Mesothelial cell of epicardium (in vitro differentiated cells): ENCODE results near the gene AHRR. TPM values are rescaled to one million over a fixed set of nuclear protein-coding genes. Genes with fewer than 3 reads are reported as not detected.

Experiments
- DNase-seq, 2 experiments: peaks; one replicate each; pipeline ENCODE4 v3.0.0; 2021; ENCODE audit warnings: low spot score in 2 of 2; ENCODE audit not compliant: unreplicated experiment in 2 of 2
- H3K27ac Mint-ChIP-seq: 2 replicates; pipeline ENCODE4 v1.8.0; 2021; ENCODE audit warnings: mixed read lengths
- H3K27me3 Mint-ChIP-seq: 2 replicates; pipeline ENCODE4 v1.8.0; 2021; ENCODE audit warnings: low read depth, mixed read lengths
- H3K36me3 Mint-ChIP-seq: 2 replicates; pipeline ENCODE4 v1.8.0; 2021; ENCODE audit warnings: mixed read lengths
- H3K4me1 Mint-ChIP-seq: 2 replicates; pipeline ENCODE4 v1.8.0; 2021; ENCODE audit warnings: mixed read lengths
- H3K4me3 Mint-ChIP-seq: 2 replicates; pipeline ENCODE4 v1.8.0; 2021; ENCODE audit warnings: mild to moderate bottlenecking, moderate library complexity, mixed read lengths
- H3K9me3 Mint-ChIP-seq: 2 replicates; pipeline ENCODE4 v1.8.0; 2021; ENCODE audit warnings: mixed read lengths
- total RNA-seq: library from RNA; stranded (reverse); gene quantifications from 3 replicates; pipeline ENCODE4 v1.2.1, GENCODE V29; 2021
- TF ChIP-seq, protein P1 (sequence below): fragments of 200-600 bp; sonication (generic); IDR thresholded peaks from one replicate; pipeline ENCODE4 v1.5.0; 2021; ENCODE audit warnings: antibody characterized with exemption; ENCODE audit not compliant: unreplicated experiment

The AHRR gene
- total RNA-seq, 1 donor from 2014 or later = 12.7 TPM

DNA sequence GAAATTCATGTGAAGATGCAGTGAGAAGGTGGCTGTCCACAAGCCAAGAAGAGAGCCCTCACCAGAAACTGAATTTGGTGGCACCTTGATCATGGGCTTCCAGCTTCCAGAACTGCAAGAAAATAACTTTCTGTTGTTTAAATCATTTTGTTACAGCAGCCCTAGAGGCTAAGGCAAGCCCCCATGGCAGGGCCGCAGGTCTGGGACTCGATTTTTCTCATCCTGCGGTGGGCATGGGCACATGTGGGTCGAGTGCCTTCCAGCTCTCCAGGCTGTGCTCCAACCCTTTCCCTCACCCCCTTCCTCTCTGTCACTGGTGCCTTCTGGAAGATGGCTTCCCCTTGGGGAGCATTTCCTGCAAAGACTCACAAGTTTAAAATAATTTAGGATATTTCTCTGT, 40.7 kb downstream of the AHRR start:
- H3K4me3 Mint-ChIP-seq = no peak overlapping the region
- no peak overlapping the region for H3K27ac Mint-ChIP-seq

DNA sequence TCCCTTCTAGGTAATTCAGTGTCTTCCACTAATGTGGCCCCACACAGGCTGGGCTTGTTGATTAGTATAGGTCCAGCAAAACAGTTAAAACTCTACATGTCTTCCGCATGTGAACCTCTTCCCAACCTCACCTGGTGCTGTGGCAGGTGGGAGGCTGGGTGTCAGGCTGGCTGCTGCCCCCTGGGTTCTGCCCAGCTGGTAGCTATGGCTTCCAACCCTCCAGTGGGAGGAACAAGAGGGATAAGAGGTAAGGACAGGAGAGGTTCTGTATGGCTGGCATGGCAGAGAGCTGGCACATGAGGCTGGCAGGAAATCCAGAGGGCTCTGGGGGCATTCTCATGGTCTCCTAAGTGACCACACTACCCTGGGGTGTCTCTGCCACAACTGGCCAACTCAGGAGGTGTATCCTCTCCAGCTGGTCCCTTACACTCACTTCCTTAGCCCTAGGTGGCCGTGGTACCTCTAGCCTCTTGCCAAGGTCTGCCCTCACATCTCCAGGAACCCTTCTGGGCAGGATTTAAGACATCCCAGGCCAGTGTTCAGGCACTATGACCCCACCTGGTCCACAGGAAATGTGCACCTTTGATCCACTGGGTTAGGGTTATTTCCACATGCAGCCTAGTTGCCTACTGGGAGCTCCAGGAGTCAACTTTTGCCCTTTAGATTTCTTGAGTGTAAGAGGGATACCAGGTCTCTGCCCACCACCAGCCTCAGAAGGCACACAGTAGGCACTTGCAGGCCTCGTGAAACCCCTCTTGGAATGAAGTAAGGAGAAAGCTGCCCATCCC, 41.7 kb downstream of the AHRR start:
- Mint-ChIP-seq H3K4me1 (no peaks in the 10 kb centered on the region), H3K36me3 (peaks cover 10% of the 10 kb centered on the region), H3K27ac (no peak overlapping the region), H3K4me3 (no peak overlapping the region), H3K9me3 (peaks cover 25% of the 10 kb centered on the region), H3K27me3 (peaks cover 28% of the 10 kb centered on the region)
- no peak for DNase-seq
- TF ChIP-seq, protein P1, sequence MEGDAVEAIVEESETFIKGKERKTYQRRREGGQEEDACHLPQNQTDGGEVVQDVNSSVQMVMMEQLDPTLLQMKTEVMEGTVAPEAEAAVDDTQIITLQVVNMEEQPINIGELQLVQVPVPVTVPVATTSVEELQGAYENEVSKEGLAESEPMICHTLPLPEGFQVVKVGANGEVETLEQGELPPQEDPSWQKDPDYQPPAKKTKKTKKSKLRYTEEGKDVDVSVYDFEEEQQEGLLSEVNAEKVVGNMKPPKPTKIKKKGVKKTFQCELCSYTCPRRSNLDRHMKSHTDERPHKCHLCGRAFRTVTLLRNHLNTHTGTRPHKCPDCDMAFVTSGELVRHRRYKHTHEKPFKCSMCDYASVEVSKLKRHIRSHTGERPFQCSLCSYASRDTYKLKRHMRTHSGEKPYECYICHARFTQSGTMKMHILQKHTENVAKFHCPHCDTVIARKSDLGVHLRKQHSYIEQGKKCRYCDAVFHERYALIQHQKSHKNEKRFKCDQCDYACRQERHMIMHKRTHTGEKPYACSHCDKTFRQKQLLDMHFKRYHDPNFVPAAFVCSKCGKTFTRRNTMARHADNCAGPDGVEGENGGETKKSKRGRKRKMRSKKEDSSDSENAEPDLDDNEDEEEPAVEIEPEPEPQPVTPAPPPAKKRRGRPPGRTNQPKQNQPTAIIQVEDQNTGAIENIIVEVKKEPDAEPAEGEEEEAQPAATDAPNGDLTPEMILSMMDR = no peak

More for the DNA sequence above, 40.7 kb downstream of the AHRR start:
- Mint-ChIP-seq H3K27me3 (peaks cover 27% of the 10 kb centered on the region), H3K4me1 (no peaks in the 10 kb centered on the region), H3K9me3 (peaks cover 25% of the 10 kb centered on the region), H3K36me3 (peaks cover 9% of the 10 kb centered on the region)
- DNase-seq = no peak
- TF ChIP-seq, protein P1 = no peak

DNA sequence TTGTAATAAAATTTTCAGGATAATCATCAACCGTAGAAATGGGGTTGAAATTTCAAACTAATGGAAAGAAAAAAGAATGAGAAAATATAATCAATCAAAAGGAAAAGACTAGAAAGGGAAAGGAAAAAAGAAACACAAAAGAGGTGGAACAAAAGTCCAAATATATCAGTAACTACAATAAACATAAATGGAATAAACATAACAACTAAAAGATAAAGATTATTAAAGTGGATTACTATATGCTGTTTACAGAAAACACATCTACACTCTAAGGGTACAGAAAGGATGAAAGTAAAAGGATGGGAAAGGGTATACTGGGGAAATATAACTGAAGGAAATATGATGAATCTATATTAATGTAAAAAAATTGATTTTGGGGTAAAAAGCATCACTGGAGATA, 43.0 kb downstream of the AHRR start:
- TF ChIP-seq, protein P1 = no peak
- Mint-ChIP-seq H3K36me3 (peaks cover 10% of the 10 kb centered on the region), H3K27ac (no peak overlapping the region), H3K4me1 (peaks cover 5% of the 10 kb centered on the region), H3K9me3 (peaks cover 25% of the 10 kb centered on the region), H3K4me3 (no peak overlapping the region), H3K27me3 (peaks cover 36% of the 10 kb centered on the region)
- no peak for DNase-seq

DNA sequence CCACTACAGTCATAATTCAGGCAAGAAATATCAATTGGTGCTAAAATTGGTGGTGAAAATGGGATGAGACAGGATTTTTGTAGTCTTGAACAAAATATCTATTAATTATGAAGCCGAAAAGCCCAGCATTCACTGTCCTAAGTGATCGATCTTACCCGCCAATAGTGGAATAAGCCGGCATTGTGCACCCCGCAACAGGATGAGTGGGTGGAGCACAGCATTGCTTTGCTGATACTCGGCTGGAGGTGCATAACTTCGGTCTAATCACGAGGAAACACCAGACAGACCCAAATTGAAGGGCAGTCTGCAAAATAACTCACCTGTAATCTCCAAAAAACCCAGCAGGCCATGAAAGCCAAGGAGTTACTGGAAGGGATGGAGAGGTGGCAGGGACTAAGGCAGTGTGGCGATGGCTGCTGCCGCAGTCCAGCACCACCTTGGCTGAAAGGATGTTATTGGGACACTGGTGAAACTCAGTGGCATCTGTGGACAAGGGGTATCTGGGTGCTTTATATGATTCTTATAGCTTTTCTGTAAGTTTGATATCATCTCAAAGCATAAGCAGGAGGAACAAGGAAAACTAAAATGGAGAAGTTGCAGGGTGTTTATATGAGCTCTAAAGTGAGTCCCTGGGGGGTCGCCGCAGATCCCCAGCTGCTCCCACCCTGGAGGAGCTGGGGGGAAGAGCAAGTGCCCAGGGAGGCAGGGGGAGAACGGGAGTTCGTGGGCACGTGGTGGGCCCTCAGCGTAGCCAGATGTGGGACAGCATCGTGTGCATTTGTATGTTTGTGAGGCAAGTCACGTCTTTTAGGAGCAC, 45.2 kb downstream of the AHRR start:
- Mint-ChIP-seq H3K27ac (no peak overlapping the region), H3K36me3 (peaks cover 10% of the 10 kb centered on the region), H3K9me3 (peaks cover 25% of the 10 kb centered on the region), H3K27me3 (peaks cover 32% of the 10 kb centered on the region), H3K4me3 (no peak overlapping the region), H3K4me1 (peaks cover 7% of the 10 kb centered on the region)
- TF ChIP-seq, protein P1 = no peak
- no peak for DNase-seq

DNA sequence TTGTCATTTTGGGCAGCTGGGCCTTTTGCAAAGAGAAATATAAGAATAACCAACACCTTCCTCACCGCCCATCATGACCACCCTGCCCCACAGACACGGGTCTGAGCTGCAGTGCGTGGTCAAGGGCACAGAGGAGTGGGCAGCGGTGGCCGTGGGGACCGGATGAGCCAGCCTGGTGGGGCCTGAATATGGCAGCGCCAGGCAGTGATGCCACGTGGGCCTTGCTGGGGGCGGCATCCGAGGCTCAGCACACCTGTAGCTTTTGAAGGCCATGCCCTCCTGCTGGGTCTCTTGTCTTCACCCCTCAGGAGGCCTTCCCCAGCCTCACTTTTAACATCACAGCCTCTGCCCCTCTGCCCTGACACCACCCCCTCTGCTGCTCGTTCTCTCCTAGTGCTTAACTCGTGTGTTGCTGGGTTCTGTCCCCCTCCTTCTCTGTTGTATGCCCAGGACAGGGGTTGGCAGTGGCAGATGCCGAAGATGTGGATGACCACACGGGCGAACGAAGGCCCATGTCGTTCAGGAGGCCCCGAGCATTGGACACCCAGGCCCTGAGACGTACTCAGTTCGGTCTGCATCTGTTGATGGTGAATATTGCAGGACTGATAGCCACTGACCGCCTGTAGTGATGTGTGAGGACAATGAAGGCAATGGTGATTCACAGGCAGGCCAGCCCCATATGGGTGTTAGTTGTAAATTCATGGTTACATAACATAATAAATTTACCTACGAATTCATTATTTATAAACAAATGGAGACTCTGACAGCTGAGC, 46.0 kb downstream of the AHRR start:
- DNase-seq = no peak
- H3K27me3 Mint-ChIP-seq = peaks cover 26% of the 10 kb centered on the region

More for the DNA sequence above, 46.0 kb downstream of the AHRR start:
- Mint-ChIP-seq H3K9me3 (peaks cover 25% of the 10 kb centered on the region), H3K27ac (no peak overlapping the region), H3K4me1 (peaks cover 14% of the 10 kb centered on the region), H3K4me3 (no peak overlapping the region), H3K36me3 (peaks cover 10% of the 10 kb centered on the region)
- TF ChIP-seq, protein P1 = no peak
